ENCODE data around the gene NAXE.
"Not testable (repeated sequence)": the region's sequence is repeated elsewhere in the genome, so short reads cannot be mapped to it uniquely, and the experiment has no call there.

The NAXE gene

DNA sequence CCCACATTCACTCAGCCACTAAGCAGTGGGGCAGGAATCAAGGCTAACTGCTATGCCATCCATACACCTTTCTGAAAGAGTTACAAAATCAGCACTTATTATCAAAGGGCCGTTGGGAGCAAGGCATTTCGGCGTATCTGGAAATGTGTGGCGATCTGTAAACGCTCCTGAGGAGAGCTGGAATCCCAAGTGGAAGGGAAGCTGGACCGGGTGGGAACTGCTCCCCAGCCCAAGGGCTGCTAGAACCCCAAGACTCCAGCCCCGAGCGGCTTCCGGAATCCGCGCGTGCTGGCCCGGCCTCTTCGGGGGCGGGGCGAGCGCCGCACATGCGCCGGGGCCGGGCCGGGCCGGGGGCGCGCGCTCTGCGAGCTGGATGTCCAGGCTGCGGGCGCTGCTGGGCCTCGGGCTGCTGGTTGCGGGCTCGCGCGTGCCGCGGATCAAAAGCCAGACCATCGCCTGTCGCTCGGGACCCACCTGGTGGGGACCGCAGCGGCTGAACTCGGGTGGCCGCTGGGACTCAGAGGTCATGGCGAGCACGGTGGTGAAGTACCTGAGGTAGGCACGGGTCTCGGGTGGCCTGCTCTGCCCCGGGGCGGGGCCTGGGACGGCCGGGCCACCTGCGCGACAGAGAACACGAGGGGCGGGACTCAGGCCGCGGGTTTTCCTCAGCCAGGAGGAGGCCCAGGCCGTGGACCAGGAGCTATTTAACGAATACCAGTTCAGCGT is at the start of gene NAXE:
TSS of gene NAXE (plus strand) at position 345 of the 726 bp plus-strand sequence. CDS start at position 374, 29 bp downstream.
- peak; percentile 71 for DNase-seq

DNA sequence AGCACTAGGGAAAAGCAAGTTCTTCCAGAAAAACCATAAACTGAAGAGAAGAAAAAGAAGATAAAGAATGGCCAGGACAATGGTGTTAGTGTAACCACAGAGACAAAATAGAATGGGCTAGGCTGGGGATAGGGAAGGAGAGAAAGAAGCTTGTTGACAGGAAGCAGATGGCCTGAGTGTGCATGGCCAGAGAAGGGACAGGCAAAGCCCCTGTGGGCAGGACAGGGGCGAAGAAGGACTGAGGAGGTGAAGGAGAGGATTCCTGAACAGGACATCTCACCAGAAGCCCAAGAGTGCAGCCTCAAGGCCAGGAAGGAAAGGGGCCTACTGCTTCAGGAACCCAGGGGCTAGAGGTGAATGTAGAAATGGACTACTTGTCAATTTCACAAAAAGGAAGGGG is 48.5 kb upstream of the NAXE start:
- DNase-seq: no peak

GRCh38 chr1:156544592-156545102 is 46.9 kb upstream of the NAXE start:
- no peak for DNase-seq

DNA sequence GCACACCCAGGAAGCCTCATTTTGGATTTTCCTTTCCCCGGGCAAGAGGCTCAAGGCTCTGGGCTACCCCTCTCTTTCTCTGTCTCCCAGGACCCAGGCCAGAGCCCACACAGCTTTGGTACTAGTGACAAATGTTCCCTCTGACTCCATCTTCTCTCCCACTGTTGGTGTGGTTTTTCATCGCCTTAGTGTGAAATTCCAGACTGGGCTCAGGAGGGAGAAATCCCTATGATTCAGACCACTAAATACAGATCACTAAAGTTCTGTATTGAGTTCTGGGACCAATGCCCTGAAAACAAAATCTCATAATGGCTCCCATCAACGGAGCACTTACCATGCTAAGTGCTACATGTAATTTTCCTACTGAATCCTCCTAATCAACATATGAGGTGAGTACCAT is 45.3 kb upstream of the NAXE start:
- DNase-seq: no peak

- DNase-seq: no peak
Measured at GRCh38 chr1:156547434-156547833, 44.1 kb upstream of the NAXE start.

- DNase-seq: no peak
Measured at GRCh38 chr1:156547982-156548381, 43.6 kb upstream of the NAXE start.

DNA sequence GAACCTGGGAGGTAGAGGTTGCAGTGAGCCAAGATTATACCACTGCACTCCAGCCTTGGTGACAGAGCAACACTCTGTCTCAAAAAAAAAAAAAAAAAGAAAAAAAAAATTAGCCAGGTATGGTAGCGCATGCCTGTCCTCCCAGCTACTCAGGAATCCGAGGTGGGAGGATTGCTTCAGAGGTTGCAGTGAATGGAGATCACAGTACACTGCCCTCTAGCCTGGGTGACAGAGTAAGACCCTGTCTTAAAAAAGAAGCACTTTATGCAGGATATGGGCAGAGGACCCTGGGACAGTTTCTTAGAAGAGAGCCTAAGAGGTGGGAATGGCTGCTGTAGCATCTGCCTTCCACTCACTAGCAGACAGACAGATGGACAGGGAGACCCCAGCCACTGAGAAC is 42.2 kb upstream of the NAXE start:
- DNase-seq: no peak

GRCh38 chr1:156549831-156550230 is 41.7 kb upstream of the NAXE start:
- DNase-seq: no peak

DNA sequence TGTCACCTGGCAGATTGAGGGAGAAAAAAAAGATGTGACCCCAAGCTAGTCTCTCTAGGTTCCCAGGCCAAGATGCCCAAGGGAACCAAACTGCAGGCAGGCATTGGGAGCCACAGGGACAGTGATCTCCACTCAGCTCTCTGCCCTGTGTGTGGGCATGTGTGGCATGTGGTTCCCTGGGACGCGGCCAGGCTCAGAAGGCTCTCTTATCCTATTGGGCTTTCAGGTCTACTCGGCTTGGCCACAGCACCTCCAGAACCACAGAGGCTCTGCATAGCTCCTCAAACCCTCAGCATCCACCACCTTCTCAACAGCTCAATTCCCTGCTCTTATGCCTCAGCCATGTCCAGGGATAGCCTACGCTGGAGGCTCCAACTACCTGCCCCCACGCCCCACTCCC is 41.2 kb upstream of the NAXE start:
- DNase-seq: no peak

DNA sequence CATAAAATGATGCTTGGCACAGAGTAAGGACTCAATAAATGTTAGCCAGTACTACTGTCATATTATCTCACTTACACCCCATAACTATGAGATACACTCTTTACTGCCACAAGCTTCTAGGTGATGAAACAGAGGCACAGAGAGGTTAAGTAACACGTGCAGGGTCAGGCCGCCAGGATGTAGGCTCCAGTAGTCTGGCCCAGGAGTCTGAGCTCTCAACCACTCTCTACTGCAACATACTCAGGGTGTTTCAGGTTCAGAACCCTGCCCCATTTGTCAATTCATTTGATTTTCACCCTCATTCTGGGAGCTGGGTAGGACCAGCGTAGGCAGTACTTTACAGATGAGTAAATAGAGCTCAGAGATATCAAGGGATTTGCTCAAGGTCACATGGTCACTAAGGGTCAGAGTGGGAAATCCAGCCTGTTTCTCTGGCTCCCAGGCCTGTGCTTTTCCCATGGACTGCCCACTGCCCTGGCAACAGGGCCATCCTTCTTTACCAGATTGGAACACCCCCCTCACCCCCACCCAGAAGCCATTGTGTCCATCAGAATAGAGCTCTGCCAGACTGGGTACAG is 40.4 kb upstream of the NAXE start:
- DNase-seq: no peak

- DNase-seq: no peak
Measured at GRCh38 chr1:156551869-156552268, 39.7 kb upstream of the NAXE start.

DNA sequence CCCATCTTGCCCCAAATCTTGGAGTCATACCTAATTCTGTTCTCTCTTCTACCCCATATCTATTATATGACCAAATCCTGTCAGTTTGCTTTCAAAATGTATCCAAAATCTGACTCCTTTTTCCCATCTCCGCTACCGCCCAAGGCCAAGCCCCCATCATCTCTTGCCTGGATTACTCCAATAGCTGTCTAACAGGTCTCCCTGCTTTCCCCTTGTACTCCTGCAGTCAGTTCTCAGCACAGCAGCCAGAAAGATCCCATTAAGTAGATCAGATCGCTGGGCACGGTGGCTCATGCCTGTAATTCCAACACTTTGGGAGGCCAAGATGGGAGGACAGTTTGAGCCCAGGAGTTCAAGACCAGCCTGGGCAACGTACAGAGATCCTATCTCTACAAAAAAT is 39.1 kb upstream of the NAXE start:
- DNase-seq: no peak

DNA sequence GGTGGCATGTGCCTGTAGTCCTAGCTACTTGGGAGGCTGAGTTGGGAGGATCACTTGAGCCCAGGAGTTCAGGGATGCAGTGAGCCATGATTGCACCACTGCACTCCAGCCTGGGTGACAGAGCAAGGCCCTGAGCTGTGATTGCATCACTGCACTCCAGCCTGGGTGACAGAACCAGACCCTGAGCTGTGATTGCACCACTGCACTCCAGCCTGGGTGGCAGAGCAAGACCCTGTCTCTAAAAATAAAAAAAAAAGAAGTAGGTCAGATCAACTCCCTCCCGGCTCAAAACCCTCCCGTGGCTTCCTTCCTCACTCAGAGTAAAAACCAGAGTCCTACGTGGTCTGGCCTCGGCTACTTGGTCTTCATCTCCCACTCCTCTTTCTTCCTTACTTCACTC is 38.6 kb upstream of the NAXE start:
- not testable (repeated sequence) for DNase-seq

DNA sequence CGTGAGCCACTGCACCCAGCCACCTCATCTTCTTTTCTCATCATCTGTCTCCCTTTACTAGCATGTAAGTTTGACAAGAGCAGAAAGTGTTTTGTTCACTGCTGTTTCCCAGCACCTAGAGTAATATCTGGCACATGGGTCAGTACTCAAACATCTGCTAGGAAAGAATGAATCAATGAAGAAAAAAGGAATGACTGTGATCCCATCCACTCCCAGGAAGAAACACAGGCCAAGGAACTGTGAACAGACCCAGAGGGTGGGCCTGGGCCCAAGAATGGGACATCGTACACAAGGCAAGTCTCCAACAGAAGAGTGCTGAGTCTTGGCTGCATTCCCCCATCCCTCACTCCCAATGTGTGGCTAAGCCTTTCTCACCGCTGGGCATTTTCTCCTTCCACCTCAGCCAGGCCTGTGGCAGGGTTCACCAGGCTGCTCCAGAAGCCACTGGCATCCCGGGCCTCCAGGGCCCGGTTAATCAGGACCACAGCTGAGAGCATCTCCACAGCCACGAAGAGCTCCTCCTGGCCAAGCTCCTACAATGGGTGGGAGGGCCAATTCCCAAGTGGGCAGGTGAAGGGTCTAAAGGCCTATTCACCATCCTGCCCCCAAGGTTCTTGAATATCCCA is 37.6 kb upstream of the NAXE start:
- no peak for DNase-seq

- DNase-seq: no peak
Measured at GRCh38 chr1:156554971-156555370, 36.6 kb upstream of the NAXE start.

- DNase-seq: no peak
Measured at GRCh38 chr1:156555715-156556114, 35.9 kb upstream of the NAXE start.

DNA sequence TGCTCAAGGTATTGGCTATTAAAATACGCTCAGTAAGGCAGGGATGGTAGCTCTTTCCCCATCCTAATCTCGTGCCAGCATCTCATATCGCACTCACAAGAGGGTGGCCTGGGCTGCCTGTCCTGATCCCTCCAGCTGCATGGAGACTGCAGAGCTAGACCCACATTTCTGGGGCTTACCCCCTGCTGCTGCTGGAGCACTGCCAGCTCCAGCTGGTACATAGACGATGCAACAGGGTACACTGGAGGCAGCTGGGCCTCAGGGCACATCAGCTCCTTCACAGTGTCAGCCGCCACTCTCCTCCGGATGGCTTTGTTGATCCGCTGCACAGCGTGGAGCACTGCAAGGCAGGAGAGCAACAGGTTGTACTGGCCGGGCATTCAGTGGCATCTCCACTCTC is 35.2 kb upstream of the NAXE start:
- DNase-seq: no peak

DNA sequence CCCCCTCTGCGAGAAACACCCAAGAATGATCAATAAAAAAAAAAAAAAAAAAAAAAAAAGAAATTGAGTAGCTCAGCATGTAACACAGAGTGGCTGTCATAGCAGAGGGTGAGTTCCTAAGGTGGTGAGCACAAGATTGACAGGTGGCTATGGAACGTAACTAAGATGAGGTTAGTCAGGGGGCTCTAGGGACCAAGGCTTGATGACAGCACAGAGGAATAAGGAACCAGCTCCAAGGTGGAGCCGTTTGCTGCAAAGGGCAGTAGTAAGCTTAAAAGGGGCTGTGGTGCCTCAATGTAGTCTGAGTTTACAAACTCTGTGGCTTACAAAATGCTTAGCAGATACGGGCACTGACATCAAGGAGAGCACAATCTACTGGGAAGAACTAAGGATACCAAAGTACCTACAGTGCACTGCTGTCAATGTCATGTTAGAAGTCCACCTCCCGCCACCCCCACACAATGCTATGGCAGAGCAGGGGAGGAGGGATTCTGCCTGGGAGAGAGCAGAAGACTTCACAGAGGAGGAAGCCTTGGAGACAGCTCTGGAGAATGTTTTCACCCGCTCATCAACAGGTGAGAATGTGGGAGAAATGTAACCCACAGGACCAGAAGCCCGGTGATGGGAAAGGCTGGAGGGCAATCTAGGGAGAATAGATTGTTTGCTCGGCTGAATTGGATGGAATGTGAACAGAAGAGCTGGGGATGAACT is 32.3 kb upstream of the NAXE start:
- DNase-seq: no peak

- DNase-seq: no peak
Measured at GRCh38 chr1:156559797-156560385, 31.7 kb upstream of the NAXE start.

DNA sequence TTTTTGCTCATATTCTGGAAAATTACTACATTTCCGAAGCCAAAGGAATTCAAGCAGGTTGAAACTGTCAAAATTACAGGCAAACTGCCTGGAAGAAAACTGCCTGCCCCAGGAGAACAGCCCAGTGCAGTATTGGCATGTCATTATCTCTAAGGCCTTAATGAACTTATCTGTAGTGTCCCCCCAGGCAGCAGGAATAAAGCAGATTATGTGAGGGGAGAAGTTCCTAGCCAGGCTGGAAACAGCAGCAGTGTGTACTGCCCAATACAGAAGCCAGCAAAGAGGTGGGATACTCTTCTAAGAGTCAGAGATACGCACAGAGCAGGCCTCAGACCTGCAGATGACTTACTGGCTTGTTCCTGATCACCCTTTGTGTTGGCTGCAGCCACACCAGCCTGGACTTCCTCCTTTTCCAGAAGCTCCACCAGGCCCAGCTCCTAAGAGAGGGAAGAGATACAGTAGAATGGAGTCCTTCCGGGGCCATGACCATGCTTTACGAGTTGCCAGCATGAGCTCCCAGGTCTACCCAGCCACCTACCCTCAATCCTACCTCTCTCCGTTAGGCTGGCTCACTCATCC is 30.9 kb upstream of the NAXE start:
- DNase-seq: no peak

DNA sequence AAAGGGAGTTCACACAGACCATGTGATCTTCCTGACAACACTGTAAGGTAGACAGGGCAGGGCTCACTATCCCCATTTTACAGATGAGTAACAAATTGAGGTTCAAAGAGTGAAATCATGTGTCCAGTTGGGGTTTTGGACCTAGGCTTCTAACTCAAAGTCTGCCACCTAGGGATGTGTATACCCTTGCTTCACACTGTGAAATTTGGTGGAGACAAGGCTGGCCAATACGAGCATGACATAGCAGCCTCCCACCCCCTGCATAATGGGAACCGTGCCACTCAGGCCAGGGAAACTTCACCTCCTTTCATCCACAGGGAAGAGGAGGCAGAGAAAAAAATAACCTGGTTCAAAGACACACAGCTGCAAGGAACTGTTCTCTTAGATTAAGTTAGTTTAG is 26.1 kb upstream of the NAXE start:
- no peak for DNase-seq

GRCh38 chr1:156566436-156566835 is 25.1 kb upstream of the NAXE start:
- DNase-seq: no peak

Measured in activated naive CD4-positive, alpha-beta T cell treated with Interleukin-2 at 50 U/mL for 16 hours (primary cell).